GM12873 (cell line): ENCODE measurements around the gene BSCL2.

Experiments
- CTCF ChIP-seq: IDR thresholded peaks from 2 replicates; pipeline ENCODE4 v1.5.1; 2012; ENCODE audit warnings: low read depth, mild to moderate bottlenecking, moderate library complexity, low read length, control low read depth; ENCODE audit not compliant: insufficient read depth; ENCODE audit errors: missing control alignments

Gene BSCL2

DNA sequence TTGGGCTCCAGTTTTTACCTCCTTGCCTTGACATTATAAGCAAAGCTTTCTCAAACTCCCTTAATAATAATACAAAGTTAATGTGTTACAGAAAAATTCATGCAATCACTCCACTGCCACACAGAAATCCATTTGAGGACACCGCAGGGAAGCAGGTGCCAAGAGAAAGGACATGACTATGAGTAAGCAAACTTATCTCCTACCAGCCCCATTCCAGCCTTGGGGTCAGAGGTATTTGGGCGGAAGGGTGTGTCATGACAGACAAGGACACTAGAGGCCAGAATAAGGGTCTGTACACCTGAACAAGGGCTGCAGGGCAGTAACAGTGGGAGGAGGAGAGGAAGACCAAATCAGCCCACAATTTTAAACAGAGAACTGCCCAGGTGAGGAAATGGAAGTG lies 6.1 kb upstream of the BSCL2 start:
- no peak for TF ChIP-seq CTCF

- TF ChIP-seq CTCF, result no peak
Observed at GRCh38 chr11:62712861-62713260, 5.6 kb upstream of the BSCL2 start.

DNA sequence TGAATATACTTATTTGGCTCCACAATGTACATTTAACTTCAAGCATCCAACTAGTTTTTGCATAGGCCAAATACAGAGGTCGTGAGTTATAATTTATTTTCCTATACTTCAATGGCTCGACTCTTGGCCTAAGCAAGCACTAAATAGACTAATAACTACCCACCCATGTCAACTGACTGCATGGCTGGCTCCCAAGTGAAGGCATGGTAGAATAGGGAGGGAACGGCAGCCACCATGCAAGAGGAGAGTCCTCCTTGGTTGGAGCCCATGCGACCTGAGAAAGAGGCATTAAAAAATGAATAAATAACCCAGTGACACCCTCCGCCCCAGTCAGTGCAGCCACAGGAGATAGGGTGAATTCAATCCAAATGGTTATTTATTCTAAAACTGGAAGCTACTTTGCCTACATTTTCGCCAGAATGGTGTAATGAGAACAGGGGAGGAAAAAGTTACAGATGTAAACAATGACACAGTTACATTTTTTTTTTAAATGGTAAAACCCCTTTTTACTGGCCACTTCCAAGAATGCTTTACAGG lies 5.1 kb upstream of the BSCL2 start:
- no peak for TF ChIP-seq CTCF

DNA sequence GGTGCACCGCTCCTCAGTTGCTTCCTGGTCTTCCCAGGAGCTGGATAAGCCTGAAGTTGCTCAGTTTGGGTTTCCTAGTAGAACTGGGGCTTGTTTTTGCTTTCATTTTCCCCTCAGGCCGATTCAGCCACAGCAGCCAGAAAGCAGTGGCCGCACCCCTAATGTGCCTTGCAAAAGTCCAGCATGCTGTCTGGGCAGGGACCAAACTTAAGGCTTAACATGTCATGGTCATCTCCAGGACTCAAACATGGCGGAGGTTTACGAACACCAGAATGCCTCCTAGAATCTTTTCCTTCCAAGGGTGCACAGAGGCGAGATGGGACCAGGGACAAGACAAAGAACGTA lies 2.7 kb upstream of the BSCL2 start:
- TF ChIP-seq CTCF, result no peak

GRCh38 chr11:62709247-62710000 lies 2.2 kb upstream of the BSCL2 start:
- no peak for TF ChIP-seq CTCF

- no peak for TF ChIP-seq CTCF
Observed at GRCh38 chr11:62708793-62709192, 1.6 kb upstream of the BSCL2 start.

GRCh38 chr11:62708392-62708791 lies 1.2 kb upstream of the BSCL2 start:
- no peak for TF ChIP-seq CTCF

GRCh38 chr11:62706850-62707247 lies 375 bp downstream of the BSCL2 start:
- no peak for TF ChIP-seq CTCF
